NCI-H2227 (cell line): ENCODE data around the gene DDC.
A peak's percentile ranks its signal among the peaks of the same experiment; 100 is the strongest.

ENCODE experiments used
- DNase-seq: peaks from one replicate; lab custom pipeline; 2025; ENCODE audit not compliant: unreplicated experiment; lab: John Stamatoyannopoulos, UW

The DDC gene

GRCh38 chr7:50564640-50565558 lies at the start of gene DDC:
Gene DDC (minus strand): TSS chr7:50565405. CDS start chr7:50544085, 21,320 bp downstream.
- DNase-seq: no peak

- DNase-seq: no peak
These were observed 48.3 kb upstream of the DDC start for GRCh38 chr7:50613473-50613872.

- no peak for DNase-seq
These were observed 47.5 kb upstream of the DDC start for GRCh38 chr7:50612704-50613103.

- no peak for DNase-seq
These were observed 45.5 kb upstream of the DDC start for GRCh38 chr7:50610521-50611277.

GRCh38 chr7:50608196-50608906 lies 43.1 kb upstream of the DDC start:
- no peak for DNase-seq

GRCh38 chr7:50607524-50608125 lies 42.4 kb upstream of the DDC start:
- peak; percentile 32 for DNase-seq

- no peak for DNase-seq
These were observed 39.9 kb upstream of the DDC start for GRCh38 chr7:50605059-50605458.

GRCh38 chr7:50603287-50603686 lies 38.1 kb upstream of the DDC start:
- no peak for DNase-seq

- DNase-seq: peak; percentile 20
These were observed 34.2 kb upstream of the DDC start for GRCh38 chr7:50599385-50599784.

GRCh38 chr7:50598460-50599343 lies 33.5 kb upstream of the DDC start:
- peak; percentile 7 for DNase-seq

- no peak for DNase-seq
These were observed 31.3 kb upstream of the DDC start for GRCh38 chr7:50596484-50596883.

- peak; percentile 52 for DNase-seq
These were observed 30.4 kb upstream of the DDC start for GRCh38 chr7:50595491-50596102.

- no peak for DNase-seq
These were observed 29.7 kb upstream of the DDC start for GRCh38 chr7:50594734-50595485.

- no peak for DNase-seq
These were observed 28.9 kb upstream of the DDC start for GRCh38 chr7:50594136-50594535.

- no peak for DNase-seq
These were observed 27.7 kb upstream of the DDC start for GRCh38 chr7:50592940-50593339.

- DNase-seq: no peak
These were observed 26.6 kb upstream of the DDC start for GRCh38 chr7:50591480-50592438.

GRCh38 chr7:50591098-50591479 lies 25.9 kb upstream of the DDC start:
- no peak for DNase-seq

- DNase-seq: no peak
These were observed 25.3 kb upstream of the DDC start for GRCh38 chr7:50590535-50590934.
